ENCODE data around the gene ECT2.
"Not testable (repeated sequence)": the region's sequence is repeated elsewhere in the genome, so short reads cannot be mapped to it uniquely, and the experiment has no call there.

Gene ECT2

GRCh38 chr3:172739462-172739861, 11.1 kb upstream of the ECT2 start:
- H3K27me3 ChIP-seq, result no peaks in the 10 kb centered on the region
- H3K27ac ChIP-seq, result no peak overlapping the region
- no peak overlapping the region for H3K9ac ChIP-seq

GRCh38 chr3:172746475-172746874, 4.1 kb upstream of the ECT2 start:
- TF ChIP-seq Cebpa-rat (IDR thresholded peaks at IDR 0.05), result no peak
- no peak overlapping the region for H3K9ac ChIP-seq
- no peak overlapping the region for H3K4me3 ChIP-seq
- peaks cover 9% of the 10 kb centered on the region for H3K4me1 ChIP-seq
- no peaks in the 10 kb centered on the region for H3K9me3 ChIP-seq
- H4K20me1 ChIP-seq, result no peaks in the 10 kb centered on the region
- no peak overlapping the region for H3K27ac ChIP-seq
- H3K36me3 ChIP-seq, result no peaks in the 10 kb centered on the region
- H3K4me2 ChIP-seq, result no peak overlapping the region
- no peaks in the 10 kb centered on the region for H3K27me3 ChIP-seq

More at GRCh38 chr3:172739462-172739861, 11.1 kb upstream of the ECT2 start:
- Histone ChIP-seq H3K4me3 (no peak overlapping the region), H3K4me2 (no peak overlapping the region), H3K36me3 (no peaks in the 10 kb centered on the region), H3K9me3 (no peaks in the 10 kb centered on the region), H3K4me1 (no peaks in the 10 kb centered on the region), H4K20me1 (no peaks in the 10 kb centered on the region)
- no peak for TF ChIP-seq Cebpa-rat (IDR thresholded peaks at IDR 0.05)

- no peak for TF ChIP-seq Cebpa-rat (IDR thresholded peaks at IDR 0.05)
- Histone ChIP-seq H3K36me3 (no peaks in the 10 kb centered on the region; the same call in 1 of the 2 replicates), H3K4me1 (peaks cover 27% of the 10 kb centered on the region), H3K9ac (no peak overlapping the region), H3K4me2 (peak overlapping the region; percentile 80), H3K27ac (no peak overlapping the region), H4K20me1 (no peaks in the 10 kb centered on the region), H3K4me3 (peak overlapping the region; percentile 93; the same call in 1 of the 2 replicates), H3K27me3 (no peaks in the 10 kb centered on the region), H3K9me3 (no peaks in the 10 kb centered on the region)
Measured at GRCh38 chr3:172749230-172749965, 1.1 kb upstream of the ECT2 start.

- Histone ChIP-seq H4K20me1 (no peaks in the 10 kb centered on the region), H3K4me2 (peak overlapping the region; percentile 80), H3K27ac (peak overlapping the region; percentile 77), H3K4me1 (peaks cover 27% of the 10 kb centered on the region), H3K9ac (peak overlapping the region; percentile 75), H3K9me3 (no peaks in the 10 kb centered on the region), H3K36me3 (peaks cover 4% of the 10 kb centered on the region; the same call in 1 of the 2 replicates), H3K27me3 (no peaks in the 10 kb centered on the region), H3K4me3 (peak overlapping the region; percentile 93)
- no peak for TF ChIP-seq Cebpa-rat (IDR thresholded peaks at IDR 0.05)
Measured at GRCh38 chr3:172750069-172750367, 508 bp upstream of the ECT2 start.

- no peak for TF ChIP-seq Cebpa-rat (IDR thresholded peaks at IDR 0.05)
- peak overlapping the region; percentile 78 for H3K4me2 ChIP-seq
- H3K27me3 ChIP-seq, result no peaks in the 10 kb centered on the region
- no peaks in the 10 kb centered on the region for H4K20me1 ChIP-seq
- H3K4me1 ChIP-seq, result peaks cover 27% of the 10 kb centered on the region
- H3K9me3 ChIP-seq, result no peaks in the 10 kb centered on the region
- H3K4me3 ChIP-seq, result peak overlapping the region; percentile 93
- peak overlapping the region; percentile 92 for H3K27ac ChIP-seq
- H3K9ac ChIP-seq, result peak overlapping the region; percentile 93
- peaks cover 14% of the 10 kb centered on the region; the same call in 1 of the 2 replicates for H3K36me3 ChIP-seq
Measured at GRCh38 chr3:172751175-172751704, 714 bp downstream of the ECT2 start.

GRCh38 chr3:172752651-172753050, 2.1 kb downstream of the ECT2 start:
- Histone ChIP-seq H3K4me2 (peak overlapping the region; percentile 78), H3K9me3 (no peaks in the 10 kb centered on the region)

GRCh38 chr3:172753125-172753524, 2.6 kb downstream of the ECT2 start:
- H4K20me1 ChIP-seq, result no peaks in the 10 kb centered on the region
- no peak overlapping the region for H3K27ac ChIP-seq
- peak overlapping the region; percentile 78; the same call in 1 of the 2 replicates for H3K4me2 ChIP-seq
- no peak for TF ChIP-seq Cebpa-rat (IDR thresholded peaks at IDR 0.05)
- H3K4me1 ChIP-seq, result peaks cover 31% of the 10 kb centered on the region
- peaks cover 28% of the 10 kb centered on the region for H3K36me3 ChIP-seq
- no peak overlapping the region for H3K9ac ChIP-seq
- H3K4me3 ChIP-seq, result no peak overlapping the region
- no peaks in the 10 kb centered on the region for H3K27me3 ChIP-seq
- H3K9me3 ChIP-seq, result no peaks in the 10 kb centered on the region

More at GRCh38 chr3:172752651-172753050, 2.1 kb downstream of the ECT2 start:
- Histone ChIP-seq H3K27ac (no peak overlapping the region), H4K20me1 (no peaks in the 10 kb centered on the region), H3K9ac (no peak overlapping the region), H3K36me3 (peaks cover 23% of the 10 kb centered on the region), H3K4me1 (peaks cover 27% of the 10 kb centered on the region), H3K4me3 (no peak overlapping the region), H3K27me3 (no peaks in the 10 kb centered on the region)
- TF ChIP-seq Cebpa-rat (IDR thresholded peaks at IDR 0.05), result no peak

- H4K20me1 ChIP-seq, H3K27ac ChIP-seq, H3K4me1 ChIP-seq, H3K4me3 ChIP-seq, H3K9ac ChIP-seq, H3K4me2 ChIP-seq, H3K9me3 ChIP-seq, H3K27me3 ChIP-seq: not testable (repeated sequence)
- peaks cover 81% of the 10 kb centered on the region for H3K36me3 ChIP-seq
Measured at GRCh38 chr3:172760416-172760815, 9.9 kb downstream of the ECT2 start.

- Histone ChIP-seq H4K20me1 (no peaks in the 10 kb centered on the region), H3K27me3 (no peaks in the 10 kb centered on the region), H3K9me3 (no peaks in the 10 kb centered on the region), H3K27ac (no peak overlapping the region), H3K4me2 (no peak overlapping the region), H3K36me3 (peaks cover 85% of the 10 kb centered on the region), H3K4me3 (no peak overlapping the region), H3K9ac (no peak overlapping the region), H3K4me1 (no peaks in the 10 kb centered on the region)
- no peak for TF ChIP-seq Cebpa-rat (IDR thresholded peaks at IDR 0.05)
Measured at GRCh38 chr3:172766241-172766640, 15.7 kb downstream of the ECT2 start.

- Histone ChIP-seq H3K36me3 (peaks cover 91% of the 10 kb centered on the region), H3K4me1 (no peaks in the 10 kb centered on the region)
Measured at GRCh38 chr3:172766718-172767405, 16.3 kb downstream of the ECT2 start.

More at GRCh38 chr3:172766718-172767405, 16.3 kb downstream of the ECT2 start:
- Histone ChIP-seq H4K20me1 (no peaks in the 10 kb centered on the region), H3K27me3 (no peaks in the 10 kb centered on the region), H3K4me3 (no peak overlapping the region), H3K4me2 (no peak overlapping the region), H3K27ac (no peak overlapping the region), H3K9ac (no peak overlapping the region), H3K9me3 (no peaks in the 10 kb centered on the region)
- no peak for TF ChIP-seq Cebpa-rat (IDR thresholded peaks at IDR 0.05)
